ENCODE measurements around the gene MED12L.

DNA sequence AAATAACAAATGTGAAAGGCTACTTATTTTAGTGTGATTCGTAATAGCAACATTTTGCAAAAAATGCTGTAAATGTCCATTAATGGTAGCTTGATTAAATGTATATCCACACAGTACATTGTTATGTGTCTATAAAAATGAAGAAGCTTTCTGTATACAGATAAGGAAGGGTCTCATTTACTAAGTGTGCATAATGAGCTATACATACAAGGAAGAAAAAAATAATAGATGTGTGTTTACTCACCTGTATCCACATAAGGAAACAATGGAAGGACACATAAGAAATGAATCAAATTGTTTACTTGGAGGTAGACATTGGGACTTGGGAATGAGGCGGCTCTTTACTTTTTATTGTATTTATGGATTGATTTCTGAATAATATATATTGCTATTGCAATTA, 34.9 kb downstream of the MED12L start:
- TF ChIP-seq, protein P1, sequence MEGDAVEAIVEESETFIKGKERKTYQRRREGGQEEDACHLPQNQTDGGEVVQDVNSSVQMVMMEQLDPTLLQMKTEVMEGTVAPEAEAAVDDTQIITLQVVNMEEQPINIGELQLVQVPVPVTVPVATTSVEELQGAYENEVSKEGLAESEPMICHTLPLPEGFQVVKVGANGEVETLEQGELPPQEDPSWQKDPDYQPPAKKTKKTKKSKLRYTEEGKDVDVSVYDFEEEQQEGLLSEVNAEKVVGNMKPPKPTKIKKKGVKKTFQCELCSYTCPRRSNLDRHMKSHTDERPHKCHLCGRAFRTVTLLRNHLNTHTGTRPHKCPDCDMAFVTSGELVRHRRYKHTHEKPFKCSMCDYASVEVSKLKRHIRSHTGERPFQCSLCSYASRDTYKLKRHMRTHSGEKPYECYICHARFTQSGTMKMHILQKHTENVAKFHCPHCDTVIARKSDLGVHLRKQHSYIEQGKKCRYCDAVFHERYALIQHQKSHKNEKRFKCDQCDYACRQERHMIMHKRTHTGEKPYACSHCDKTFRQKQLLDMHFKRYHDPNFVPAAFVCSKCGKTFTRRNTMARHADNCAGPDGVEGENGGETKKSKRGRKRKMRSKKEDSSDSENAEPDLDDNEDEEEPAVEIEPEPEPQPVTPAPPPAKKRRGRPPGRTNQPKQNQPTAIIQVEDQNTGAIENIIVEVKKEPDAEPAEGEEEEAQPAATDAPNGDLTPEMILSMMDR (IDR thresholded peaks at IDR 0.05): no peak
- TF ChIP-seq POLR2A (IDR thresholded peaks at IDR 0.05): no peak
